K562 (cell line): ENCODE results near the gene ZNF512B. TPM values are rescaled to one million over a fixed set of nuclear protein-coding genes. Genes with fewer than 3 reads are reported as not detected.
A peak's percentile ranks its signal among the peaks of the same experiment; 100 is the strongest.

Source experiments
- CBFB ChIP-seq: sonication (generic); formaldehyde crosslinking; IDR thresholded peaks from 2 replicates; pipeline ENCODE4 v1.4.0; 2020; ENCODE audit warnings: mild to moderate bottlenecking, missing genetic modification reagents
- ELF2 ChIP-seq: fragments of 250-450 bp; sonication (Bioruptor Pico); IDR thresholded peaks from 2 replicates; pipeline ENCODE4 v1.5.0; 2021; ENCODE audit warnings: mild to moderate bottlenecking
- FOXJ2 ChIP-seq: fragments of 200-800 bp; sonication (Bioruptor generic); IDR thresholded peaks from 2 replicates; pipeline ENCODE4 v1.6.1; 2016; ENCODE audit warnings: missing genetic modification characterization, missing compliant biosample characterization
- GTF2A2 ChIP-seq: IDR thresholded peaks from 2 replicates; pipeline ENCODE4 v1.6.1; 2016; ENCODE audit warnings: mild to moderate bottlenecking, missing genetic modification characterization, missing compliant biosample characterization
- ID3 ChIP-seq, 2 experiments: fragments of 250-450 bp in 1 of 2; fragments of 450-650 bp in 1 of 2; sonication (Bioruptor Pico) in 1 of 2; IDR thresholded peaks; 2 replicates each; pipeline versions ENCODE4 v1.6.1 to v1.8.0; 2016 to 2021; ENCODE audit warnings: mild to moderate bottlenecking in 2 of 2, moderate library complexity in 2 of 2, missing compliant biosample characterization in 1 of 2, missing genetic modification characterization in 1 of 2
- LARP7 ChIP-seq: fragments of 450-650 bp; IDR thresholded peaks from 2 replicates; pipeline ENCODE4 v1.6.1; 2016
- NFE2L1 ChIP-seq: fragments of 450-650 bp; IDR thresholded peaks from 2 replicates; pipeline ENCODE4 v1.6.1; 2016; ENCODE audit warnings: missing genetic modification characterization, low read depth, mild to moderate bottlenecking, missing compliant biosample characterization, moderate library complexity, borderline replicate concordance
- OTX1 ChIP-seq: fragments of 450-650 bp; formaldehyde crosslinking; IDR thresholded peaks from 2 replicates; pipeline ENCODE4 v1.4.0; 2022; ENCODE audit warnings: mild to moderate bottlenecking
- RBM14 ChIP-seq: fragments of 200-400 bp; formaldehyde crosslinking; IDR thresholded peaks from 2 replicates; pipeline ENCODE4 v1.6.1; 2018; ENCODE audit warnings: low read depth, mild to moderate bottlenecking, low read length, moderate library complexity, borderline replicate concordance; ENCODE audit not compliant: insufficient read depth
- RFX5 ChIP-seq: IDR thresholded peaks from 2 replicates; pipeline ENCODE4 v1.6.1; 2011; ENCODE audit warnings: low read depth, mild to moderate bottlenecking, improper control_type of control experiment, low read length
- RHOXF2B ChIP-seq: fragments of 250-450 bp; sonication (Bioruptor Pico); conservative IDR thresholded peaks from 2 replicates; pipeline ENCODE4 v1.5.1; 2021
- STAT6 ChIP-seq: sonication (generic); formaldehyde crosslinking; IDR thresholded peaks from 2 replicates; pipeline ENCODE4 v1.8.1; 2023; ENCODE audit warnings: mild to moderate bottlenecking, missing genetic modification reagents
- XRCC4 ChIP-seq: IDR thresholded peaks from one replicate; pipeline ENCODE4 v1.6.1; 2011; ENCODE audit not compliant: insufficient read depth, insufficient read length; ENCODE audit errors: extremely low read depth
- ZNF77 ChIP-seq: fragments of 250-450 bp; sonication (Bioruptor Pico); IDR thresholded peaks from 2 replicates; pipeline ENCODE4 v1.5.0; 2020
- ZNF780A ChIP-seq: fragments of 250-450 bp; sonication (Bioruptor Pico); IDR thresholded peaks from 2 replicates; pipeline ENCODE4 v1.5.0; 2021; ENCODE audit warnings: mild to moderate bottlenecking
- polyA plus RNA-seq, 8 experiments: library from polyadenylated mRNA; depleted of rRNA in 4 of 8; stranded (reverse) in 5 of 8; unstranded in 3 of 8; fragments of >200 nt; fragmentation: Nextera tagmentation in 2 of 8; fragmentation: Illumina TruSeq in 1 of 8; extraction: Ambion mirVana in 2 of 8; extraction: Trizol in 1 of 8; gene quantifications; 2 replicates each; pipeline versions ENCODE4 v1.2.1 to v1.2.3, GENCODE V29; 2011 to 2014; ENCODE audit warnings: inconsistent platforms in 1 of 8, missing spikeins in 1 of 8
- total RNA-seq, 7 experiments: library from RNA; depleted of rRNA in 6 of 7; stranded (reverse); fragments of >200 nt in 6 of 7; fragmentation: Illumina TruSeq in 2 of 7; extraction: Trizol in 2 of 7; gene quantifications; 2 replicates each; pipeline versions ENCODE4 v1.2.1 to v1.2.3, GENCODE V29; 2011 to 2021; ENCODE audit warnings: low replicate concordance in 1 of 7
- TF ChIP-seq, protein P1 (sequence below), 2 experiments: fragments of 450-650 bp; IDR thresholded peaks; 2 replicates each; pipeline ENCODE4 v1.6.1; 2016
- TF ChIP-seq, protein P2 (sequence below): fragments of 450-650 bp; IDR thresholded peaks from 2 replicates; pipeline ENCODE4 v1.6.1; 2018; ENCODE audit not compliant: partially characterized antibody
- TF ChIP-seq, protein P3 (sequence below): fragments of 250-450 bp; sonication (Bioruptor Pico); IDR thresholded peaks from 2 replicates; pipeline ENCODE4 v1.9.0; 2021; ENCODE audit warnings: mild to moderate bottlenecking

The ZNF512B gene
- total and polyA plus RNA-seq, 9 of the 15 experiments (the other 6 are each of a cell fraction or from before 2014, with no cell fraction given), result 0.01 to 27.8 (median 8.2) TPM

- TF ChIP-seq NFE2L1 (tag) (no peak), CBFB (CRISPR knock-in tag) (no peak), XRCC4 (no peak), ZNF780A (no peak), RHOXF2B (CRISPR knock-in tag) (no peak), FOXJ2 (no peak), GTF2A2 (tag) (no peak), LARP7 (no peak), OTX1 (CRISPR knock-in tag) (no peak), RBM14 (no peak), STAT6 (CRISPR knock-in tag) (no peak), ID3 (CRISPR knock-in tag; IDR thresholded peaks at IDR 0.05) (no peak), ID3 (tag; IDR thresholded peaks at IDR 0.05) (0 out of 2 replicates have a peak, but pooled peaks have one; percentile 29), ELF2 (CRISPR knock-in tag) (peak; percentile 90), RFX5 (no peak), ZNF77 (no peak)
- TF ChIP-seq, protein P1, sequence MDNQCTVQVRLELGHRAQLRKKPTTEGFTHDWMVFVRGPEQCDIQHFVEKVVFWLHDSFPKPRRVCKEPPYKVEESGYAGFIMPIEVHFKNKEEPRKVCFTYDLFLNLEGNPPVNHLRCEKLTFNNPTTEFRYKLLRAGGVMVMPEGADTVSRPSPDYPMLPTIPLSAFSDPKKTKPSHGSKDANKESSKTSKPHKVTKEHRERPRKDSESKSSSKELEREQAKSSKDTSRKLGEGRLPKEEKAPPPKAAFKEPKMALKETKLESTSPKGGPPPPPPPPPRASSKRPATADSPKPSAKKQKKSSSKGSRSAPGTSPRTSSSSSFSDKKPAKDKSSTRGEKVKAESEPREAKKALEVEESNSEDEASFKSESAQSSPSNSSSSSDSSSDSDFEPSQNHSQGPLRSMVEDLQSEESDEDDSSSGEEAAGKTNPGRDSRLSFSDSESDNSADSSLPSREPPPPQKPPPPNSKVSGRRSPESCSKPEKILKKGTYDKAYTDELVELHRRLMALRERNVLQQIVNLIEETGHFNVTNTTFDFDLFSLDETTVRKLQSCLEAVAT (IDR thresholded peaks at IDR 0.05), result peak in 1 of 2 experiments; percentile 68; a peak in 1 of 4 replicates
- TF ChIP-seq, protein P2, sequence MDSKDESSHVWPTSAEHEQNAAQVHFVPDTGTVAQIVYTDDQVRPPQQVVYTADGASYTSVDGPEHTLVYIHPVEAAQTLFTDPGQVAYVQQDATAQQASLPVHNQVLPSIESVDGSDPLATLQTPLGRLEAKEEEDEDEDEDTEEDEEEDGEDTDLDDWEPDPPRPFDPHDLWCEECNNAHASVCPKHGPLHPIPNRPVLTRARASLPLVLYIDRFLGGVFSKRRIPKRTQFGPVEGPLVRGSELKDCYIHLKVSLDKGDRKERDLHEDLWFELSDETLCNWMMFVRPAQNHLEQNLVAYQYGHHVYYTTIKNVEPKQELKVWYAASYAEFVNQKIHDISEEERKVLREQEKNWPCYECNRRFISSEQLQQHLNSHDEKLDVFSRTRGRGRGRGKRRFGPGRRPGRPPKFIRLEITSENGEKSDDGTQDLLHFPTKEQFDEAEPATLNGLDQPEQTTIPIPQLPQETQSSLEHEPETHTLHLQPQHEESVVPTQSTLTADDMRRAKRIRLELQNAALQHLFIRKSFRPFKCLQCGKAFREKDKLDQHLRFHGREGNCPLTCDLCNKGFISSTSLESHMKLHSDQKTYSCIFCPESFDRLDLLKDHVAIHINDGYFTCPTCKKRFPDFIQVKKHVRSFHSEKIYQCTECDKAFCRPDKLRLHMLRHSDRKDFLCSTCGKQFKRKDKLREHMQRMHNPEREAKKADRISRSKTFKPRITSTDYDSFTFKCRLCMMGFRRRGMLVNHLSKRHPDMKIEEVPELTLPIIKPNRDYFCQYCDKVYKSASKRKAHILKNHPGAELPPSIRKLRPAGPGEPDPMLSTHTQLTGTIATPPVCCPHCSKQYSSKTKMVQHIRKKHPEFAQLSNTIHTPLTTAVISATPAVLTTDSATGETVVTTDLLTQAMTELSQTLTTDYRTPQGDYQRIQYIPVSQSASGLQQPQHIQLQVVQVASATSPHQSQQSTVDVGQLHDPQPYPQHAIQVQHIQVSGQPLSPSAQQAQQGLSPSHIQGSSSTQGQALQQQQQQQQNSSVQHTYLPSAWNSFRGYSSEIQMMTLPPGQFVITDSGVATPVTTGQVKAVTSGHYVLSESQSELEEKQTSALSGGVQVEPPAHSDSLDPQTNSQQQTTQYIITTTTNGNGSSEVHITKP, result peak; percentile 29
- TF ChIP-seq, protein P3, sequence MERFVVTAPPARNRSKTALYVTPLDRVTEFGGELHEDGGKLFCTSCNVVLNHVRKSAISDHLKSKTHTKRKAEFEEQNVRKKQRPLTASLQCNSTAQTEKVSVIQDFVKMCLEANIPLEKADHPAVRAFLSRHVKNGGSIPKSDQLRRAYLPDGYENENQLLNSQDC (CRISPR knock-in tag), result no peak
Observed at GRCh38 chr20:63980806-63981728, 11.3 kb upstream of the ZNF512B start, which contains the start of gene PRPF6 (continued).
